ENCODE results near the gene LRP1. TPM values are rescaled to one million over a fixed set of nuclear protein-coding genes. Genes with fewer than 3 reads are reported as not detected.

LRP1 gene
- total RNA-seq, 2 donors from 2014 or later: 663 to 755 TPM

DNA sequence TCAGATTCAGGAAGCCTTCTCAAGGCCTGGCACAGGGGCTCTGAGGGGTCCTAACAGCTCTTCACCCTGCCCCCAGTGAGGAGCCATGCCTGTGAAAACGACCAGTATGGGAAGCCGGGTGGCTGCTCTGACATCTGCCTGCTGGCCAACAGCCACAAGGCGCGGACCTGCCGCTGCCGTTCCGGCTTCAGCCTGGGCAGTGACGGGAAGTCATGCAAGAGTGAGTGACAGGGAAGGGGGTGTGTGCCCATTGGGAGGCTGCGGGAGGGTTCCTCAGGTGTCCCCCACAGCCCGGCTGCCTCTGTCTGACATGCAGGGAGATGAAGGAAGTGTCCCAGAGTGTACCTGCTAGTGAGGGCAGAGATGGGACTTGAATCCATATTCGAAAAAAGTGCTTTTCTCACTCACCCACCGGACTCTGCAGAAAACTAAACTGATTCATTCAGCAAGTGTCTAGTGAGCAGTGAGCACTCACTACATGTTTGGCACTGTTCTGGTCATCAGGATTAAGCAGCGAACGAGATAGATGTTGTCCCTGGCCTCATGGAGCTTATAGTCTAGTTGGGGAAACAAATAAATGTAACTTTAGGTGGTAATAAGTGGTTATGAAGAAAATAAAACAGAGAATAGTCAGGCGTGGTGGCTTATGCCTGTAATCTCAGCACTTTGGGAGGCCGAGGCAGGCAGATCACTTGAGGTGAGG lies 28.6 kb downstream of the LRP1 start:
- TF ChIP-seq, protein P1, sequence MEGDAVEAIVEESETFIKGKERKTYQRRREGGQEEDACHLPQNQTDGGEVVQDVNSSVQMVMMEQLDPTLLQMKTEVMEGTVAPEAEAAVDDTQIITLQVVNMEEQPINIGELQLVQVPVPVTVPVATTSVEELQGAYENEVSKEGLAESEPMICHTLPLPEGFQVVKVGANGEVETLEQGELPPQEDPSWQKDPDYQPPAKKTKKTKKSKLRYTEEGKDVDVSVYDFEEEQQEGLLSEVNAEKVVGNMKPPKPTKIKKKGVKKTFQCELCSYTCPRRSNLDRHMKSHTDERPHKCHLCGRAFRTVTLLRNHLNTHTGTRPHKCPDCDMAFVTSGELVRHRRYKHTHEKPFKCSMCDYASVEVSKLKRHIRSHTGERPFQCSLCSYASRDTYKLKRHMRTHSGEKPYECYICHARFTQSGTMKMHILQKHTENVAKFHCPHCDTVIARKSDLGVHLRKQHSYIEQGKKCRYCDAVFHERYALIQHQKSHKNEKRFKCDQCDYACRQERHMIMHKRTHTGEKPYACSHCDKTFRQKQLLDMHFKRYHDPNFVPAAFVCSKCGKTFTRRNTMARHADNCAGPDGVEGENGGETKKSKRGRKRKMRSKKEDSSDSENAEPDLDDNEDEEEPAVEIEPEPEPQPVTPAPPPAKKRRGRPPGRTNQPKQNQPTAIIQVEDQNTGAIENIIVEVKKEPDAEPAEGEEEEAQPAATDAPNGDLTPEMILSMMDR (IDR thresholded peaks at IDR 0.05): no peak
- peak overlapping the region in 1 of 2 donors; percentile 9 for H3K27ac ChIP-seq
- no peak for ATAC-seq (ENCODE audit: insufficient number of reproducible peaks, low FRiP score, low read depth)
- peaks cover 35 to 47% of the 10 kb centered on the region in 2 donors for H3K4me1 ChIP-seq (ENCODE audit: control insufficient read depth in 1 of 2, low read depth in 2 of 2)
- peaks cover 74% of the 10 kb centered on the region for H3K36me3 ChIP-seq
- H3K4me3 ChIP-seq: no peak overlapping the region
- DNase-seq (ENCODE audit: low spot score): no peak
- no peaks in the 10 kb centered on the region for H3K9me3 ChIP-seq
- no peaks in the 10 kb centered on the region for H3K27me3 ChIP-seq (replicated peaks; ENCODE audit: insufficient read depth)

DNA sequence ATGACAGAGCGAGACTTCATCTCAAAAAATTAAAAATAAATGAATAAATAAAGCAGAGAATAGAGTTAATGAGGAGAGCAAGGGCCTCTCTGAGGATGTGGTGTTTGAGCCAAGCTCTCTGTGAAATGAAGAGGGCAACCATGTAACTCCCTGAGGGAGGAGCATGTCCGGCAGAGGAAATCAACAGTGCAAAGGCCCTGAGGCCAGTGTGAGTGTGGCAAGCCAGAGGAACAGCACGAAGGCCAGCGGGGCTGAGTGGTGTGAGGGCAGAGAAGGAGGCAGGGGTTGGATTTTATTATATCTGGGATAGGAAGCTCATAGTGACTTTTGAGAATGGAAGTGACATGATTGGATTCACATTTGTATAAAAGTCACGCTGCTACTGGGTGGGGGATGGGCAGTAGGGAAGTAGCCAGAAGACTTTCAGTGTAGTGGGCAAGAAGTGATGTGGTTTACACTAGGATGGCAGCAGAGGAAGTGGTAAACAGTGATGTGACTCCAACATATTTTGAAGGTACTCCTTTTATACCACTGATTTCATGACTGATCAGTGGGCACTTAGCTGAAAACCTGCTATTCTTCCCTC lies 29.4 kb downstream of the LRP1 start:
- H3K9me3 ChIP-seq: no peaks in the 10 kb centered on the region
- DNase-seq (ENCODE audit: low spot score) (no peak), ATAC-seq (ENCODE audit: insufficient number of reproducible peaks, low FRiP score, low read depth) (no peak)
- H3K36me3 ChIP-seq: peaks cover 83% of the 10 kb centered on the region
- H3K27ac ChIP-seq: peak overlapping the region; percentile 6 to 44
- peaks cover 27 to 39% of the 10 kb centered on the region in 2 donors for H3K4me1 ChIP-seq (ENCODE audit: control insufficient read depth in 1 of 2, low read depth in 2 of 2)
- TF ChIP-seq, protein P1 (IDR thresholded peaks at IDR 0.05): no peak
- H3K27me3 ChIP-seq (replicated peaks; ENCODE audit: insufficient read depth): no peaks in the 10 kb centered on the region
- H3K4me3 ChIP-seq: no peak overlapping the region

DNA sequence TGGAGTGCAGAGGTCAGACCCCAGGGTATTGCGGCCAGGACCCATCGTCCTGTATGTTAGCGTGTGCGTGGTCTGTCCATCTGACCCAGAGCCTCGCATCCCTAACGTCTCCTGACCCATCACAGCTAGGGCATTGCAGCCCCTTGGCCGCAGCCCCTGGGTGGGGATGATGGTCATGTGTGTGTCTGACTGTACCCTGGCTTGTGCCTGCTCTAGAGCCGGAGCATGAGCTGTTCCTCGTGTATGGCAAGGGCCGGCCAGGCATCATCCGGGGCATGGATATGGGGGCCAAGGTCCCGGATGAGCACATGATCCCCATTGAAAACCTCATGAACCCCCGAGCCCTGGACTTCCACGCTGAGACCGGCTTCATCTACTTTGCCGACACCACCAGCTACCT lies 29.9 kb downstream of the LRP1 start:
- peak overlapping the region; percentile 6 to 44 for H3K27ac ChIP-seq
- ATAC-seq (ENCODE audit: insufficient number of reproducible peaks, low FRiP score, low read depth): no peak

DNA sequence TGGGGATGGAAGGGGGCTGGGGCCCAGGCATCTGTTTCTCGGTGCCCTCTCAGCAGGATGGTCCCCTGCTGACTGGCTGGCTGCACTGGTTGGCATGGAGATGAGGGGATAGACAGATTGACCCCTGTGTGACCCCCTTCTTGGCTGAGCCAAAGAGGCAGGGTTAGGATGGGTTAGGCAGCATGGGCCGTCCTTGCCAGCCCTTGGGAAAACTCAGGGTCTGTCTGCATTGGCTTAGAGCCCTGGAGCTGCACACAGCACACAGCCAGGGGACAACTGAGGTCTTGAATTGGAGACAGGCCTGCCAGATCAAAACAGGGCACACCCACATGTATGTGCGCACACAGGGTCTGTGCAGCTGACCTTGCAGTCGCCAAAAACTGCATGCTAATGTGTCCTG lies 30.4 kb downstream of the LRP1 start:
- Histone ChIP-seq H3K27me3 (replicated peaks; ENCODE audit: insufficient read depth) (no peaks in the 10 kb centered on the region), H3K4me1 (ENCODE audit: control insufficient read depth in 1 of 2, low read depth in 2 of 2) (peaks cover 18 to 29% of the 10 kb centered on the region in 2 donors), H3K9me3 (no peaks in the 10 kb centered on the region), H3K36me3 (peaks cover 89% of the 10 kb centered on the region), H3K4me3 (no peak overlapping the region), H3K27ac (peak overlapping the region; percentile 6 to 44)
- TF ChIP-seq, protein P1 (IDR thresholded peaks at IDR 0.05): no peak
- no peak for ATAC-seq (ENCODE audit: insufficient number of reproducible peaks, low FRiP score, low read depth)
- no peak for DNase-seq (ENCODE audit: low spot score)

More for the DNA sequence above, 29.9 kb downstream of the LRP1 start:
- H3K4me3 ChIP-seq: no peak overlapping the region
- DNase-seq (ENCODE audit: low spot score): no peak
- H3K36me3 ChIP-seq: peaks cover 88% of the 10 kb centered on the region
- TF ChIP-seq, protein P1 (IDR thresholded peaks at IDR 0.05): no peak
- no peaks in the 10 kb centered on the region for H3K27me3 ChIP-seq (replicated peaks; ENCODE audit: insufficient read depth)
- no peaks in the 10 kb centered on the region for H3K9me3 ChIP-seq
- H3K4me1 ChIP-seq (ENCODE audit: control insufficient read depth in 1 of 2, low read depth in 2 of 2): peaks cover 22 to 33% of the 10 kb centered on the region in 2 donors

DNA sequence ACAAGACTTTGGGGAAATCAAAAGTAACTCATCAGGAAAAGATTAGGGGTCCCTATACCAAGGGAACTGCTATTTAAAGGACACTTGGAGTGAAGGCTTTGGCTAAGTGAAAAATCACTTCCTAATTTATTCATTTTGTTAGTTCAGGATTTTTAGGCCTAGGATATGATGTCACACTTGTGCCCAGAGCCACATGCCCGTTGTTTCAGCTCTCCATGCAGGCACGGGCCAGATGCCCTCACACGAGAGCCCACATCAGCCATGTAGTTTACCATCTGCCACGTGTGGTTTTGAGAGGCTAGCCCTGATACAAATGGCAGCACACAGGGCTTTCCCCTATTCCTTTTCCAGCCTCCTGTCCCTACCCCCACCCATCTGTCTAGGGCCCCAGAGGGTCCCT lies 31.0 kb downstream of the LRP1 start:
- Histone ChIP-seq H3K4me1 (ENCODE audit: control insufficient read depth in 1 of 2, low read depth in 2 of 2) (peaks cover 16 to 26% of the 10 kb centered on the region in 2 donors), H3K4me3 (no peak overlapping the region), H3K9me3 (no peaks in the 10 kb centered on the region), H3K27ac (peak overlapping the region; percentile 23 to 45), H3K36me3 (peaks cover 86% of the 10 kb centered on the region), H3K27me3 (replicated peaks; ENCODE audit: insufficient read depth) (no peaks in the 10 kb centered on the region)
- DNase-seq (ENCODE audit: low spot score): no peak
- TF ChIP-seq, protein P1 (IDR thresholded peaks at IDR 0.05): no peak
- no peak for ATAC-seq (ENCODE audit: insufficient number of reproducible peaks, low FRiP score, low read depth)
